BLaER1 (cell line): ENCODE measurements around the gene NCSTN.

Source experiments
- H3K27ac ChIP-seq: shearing (Covaris generic); formaldehyde crosslinking; 2 replicates; pipeline ENCODE4 v1.8.1; 2022
- H3K27me3 ChIP-seq: shearing (Covaris generic); formaldehyde crosslinking; 2 replicates; pipeline ENCODE4 v1.8.1; 2022
- H3K36me3 ChIP-seq: shearing (Covaris generic); formaldehyde crosslinking; 2 replicates; pipeline ENCODE4 v1.8.1; 2022
- H3K4me1 ChIP-seq: shearing (Covaris generic); formaldehyde crosslinking; 2 replicates; pipeline ENCODE4 v1.8.1; 2022
- H3K4me2 ChIP-seq: shearing (Covaris generic); formaldehyde crosslinking; 2 replicates; pipeline ENCODE4 v1.8.1; 2022
- H3K4me3 ChIP-seq: shearing (Covaris generic); formaldehyde crosslinking; 2 replicates; pipeline ENCODE4 v1.8.1; 2022
- H3K9ac ChIP-seq: shearing (Covaris generic); formaldehyde crosslinking; 2 replicates; pipeline ENCODE4 v1.8.1; 2022
- H3K9me3 ChIP-seq: shearing (Covaris generic); formaldehyde crosslinking; 2 replicates; pipeline ENCODE4 v1.8.1; 2022
- H4K20me1 ChIP-seq: shearing (Covaris generic); formaldehyde crosslinking; 2 replicates; pipeline ENCODE4 v1.8.1; 2022
- Cebpa-rat ChIP-seq: shearing (Covaris generic); IDR thresholded peaks from 2 replicates; pipeline ENCODE4 v1.8.1; 2022

Gene NCSTN

DNA sequence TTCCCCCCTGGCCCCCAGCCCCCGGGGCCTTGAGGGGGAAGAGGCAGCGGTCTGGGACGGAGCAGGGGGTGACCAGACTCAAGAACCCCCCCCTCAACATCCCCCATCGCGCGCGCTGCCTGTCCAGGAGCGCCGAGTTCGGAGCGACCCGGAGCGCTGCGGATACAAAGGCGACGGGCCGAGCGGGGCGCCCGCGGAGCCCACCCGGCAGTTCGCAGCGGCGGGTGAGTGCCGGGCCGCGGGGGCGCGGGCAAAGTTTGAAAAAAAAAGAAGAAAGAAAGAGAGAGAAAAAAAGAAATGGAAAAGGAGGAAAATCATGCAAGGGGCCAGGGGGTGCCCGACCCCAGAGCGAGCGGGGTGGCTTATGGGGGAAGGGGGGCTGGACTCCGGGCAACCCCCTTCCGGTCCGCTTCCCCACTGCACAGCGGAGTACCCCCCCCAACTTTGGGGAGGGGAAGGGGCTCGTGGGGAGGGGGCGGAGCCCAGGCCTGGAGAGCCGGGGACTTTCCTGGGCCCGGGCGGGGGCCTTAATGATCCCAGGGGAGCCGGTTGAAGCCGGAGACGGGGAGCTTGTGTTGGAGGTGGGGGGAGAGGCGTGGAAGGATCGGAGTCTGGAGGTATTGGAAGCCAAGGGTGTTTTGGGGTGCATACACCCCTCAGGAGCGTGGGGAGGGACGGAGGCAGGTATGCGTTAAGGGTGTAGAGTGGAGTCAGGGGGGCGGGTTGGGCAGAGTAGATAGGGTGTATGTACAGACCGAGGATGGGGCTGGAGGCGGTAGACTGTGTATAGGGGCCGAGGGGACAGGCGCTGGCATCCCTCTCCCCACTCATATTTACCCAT, 57.7 kb downstream of the NCSTN start:
- peaks cover 54% of the 10 kb centered on the region for H3K4me1 ChIP-seq
- peak overlapping the region; percentile 93 for H3K4me2 ChIP-seq
- peak overlapping the region; percentile 93 for H3K9ac ChIP-seq
- no peaks in the 10 kb centered on the region for H3K36me3 ChIP-seq
- H3K27ac ChIP-seq = peak overlapping the region; percentile 94
- TF ChIP-seq Cebpa-rat = no peak
- H3K9me3 ChIP-seq = no peaks in the 10 kb centered on the region
- H3K27me3 ChIP-seq = no peaks in the 10 kb centered on the region
- 0 out of 2 replicates have a peak, but pooled peaks cover 3% of the 10 kb centered on the region for H4K20me1 ChIP-seq
- peak overlapping the region; percentile 93 for H3K4me3 ChIP-seq

DNA sequence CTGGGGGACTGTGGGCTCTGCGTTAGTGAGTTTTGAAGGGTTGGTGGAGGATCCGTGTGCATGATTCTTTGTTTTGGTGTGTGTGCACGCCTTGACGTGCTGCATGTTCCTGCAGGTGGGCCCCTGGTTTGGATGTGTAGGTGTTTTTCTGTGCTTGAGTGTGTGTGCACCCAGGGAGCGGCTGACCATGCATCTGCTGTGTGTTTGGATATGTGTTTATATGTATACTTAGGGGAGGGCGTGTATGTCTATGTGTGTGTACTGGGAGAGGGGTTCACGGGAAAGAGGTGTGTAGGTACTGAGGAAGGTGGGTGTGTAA, 58.3 kb downstream of the NCSTN start:
- no peak for TF ChIP-seq Cebpa-rat
- peak overlapping the region; percentile 94 for H3K27ac ChIP-seq
- no peaks in the 10 kb centered on the region for H3K27me3 ChIP-seq
- H3K36me3 ChIP-seq = no peaks in the 10 kb centered on the region
- H3K9ac ChIP-seq = peak overlapping the region; percentile 93
- H4K20me1 ChIP-seq = 0 out of 2 replicates have a peak, but pooled peaks cover 8% of the 10 kb centered on the region
- no peaks in the 10 kb centered on the region for H3K9me3 ChIP-seq
- H3K4me3 ChIP-seq = peak overlapping the region; percentile 93
- peaks cover 54% of the 10 kb centered on the region for H3K4me1 ChIP-seq
- H3K4me2 ChIP-seq = peak overlapping the region; percentile 93

DNA sequence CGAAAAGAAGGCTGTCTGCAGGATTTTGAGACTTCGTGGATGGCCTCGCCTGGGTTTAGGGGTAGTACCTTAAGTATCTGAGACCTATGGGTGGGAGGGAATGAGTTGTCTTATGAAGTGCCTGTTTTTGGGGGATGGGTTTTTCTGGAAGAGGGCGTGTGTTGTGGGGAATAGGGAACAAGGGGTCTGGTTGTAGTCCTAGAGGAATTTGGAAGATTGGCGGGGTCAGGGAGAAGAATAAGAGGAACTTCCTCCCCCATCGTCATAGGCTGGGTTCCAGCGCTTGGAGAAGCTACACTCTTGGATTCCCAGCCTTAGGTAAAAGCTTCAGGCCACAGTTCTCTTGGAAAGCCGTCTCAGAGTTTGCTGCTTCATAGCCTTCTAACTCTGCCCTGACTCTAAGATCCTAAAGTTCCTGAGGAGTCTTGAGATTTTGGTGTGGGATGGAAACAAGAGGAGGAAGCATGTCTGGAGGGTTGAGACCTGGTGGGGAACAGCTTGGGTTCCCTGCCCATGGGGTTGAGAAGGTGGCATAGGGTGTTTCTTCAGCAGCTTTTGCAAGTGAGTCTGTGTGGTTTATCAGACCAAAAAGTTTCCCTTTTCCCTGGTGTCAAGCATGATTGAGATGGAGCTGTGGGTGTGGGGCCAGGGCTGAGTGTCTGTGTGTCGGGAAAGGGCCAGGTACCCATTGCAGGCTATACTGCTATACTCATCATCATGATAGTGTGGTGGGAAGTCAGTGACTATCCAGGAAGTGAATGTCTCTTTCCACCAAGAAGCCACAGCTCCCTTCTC, 59.0 kb downstream of the NCSTN start:
- no peak for TF ChIP-seq Cebpa-rat
- Histone ChIP-seq H4K20me1 (0 out of 2 replicates have a peak, but pooled peaks cover 8% of the 10 kb centered on the region), H3K4me1 (peaks cover 54% of the 10 kb centered on the region), H3K9ac (peak overlapping the region; percentile 93; the same call in 1 of the 2 replicates), H3K4me3 (peak overlapping the region; percentile 93), H3K27me3 (no peaks in the 10 kb centered on the region), H3K4me2 (peak overlapping the region; percentile 93), H3K36me3 (0 out of 2 replicates have a peak, but pooled peaks cover under 1% of the 10 kb centered on the region), H3K27ac (peak overlapping the region; percentile 47), H3K9me3 (no peaks in the 10 kb centered on the region)

DNA sequence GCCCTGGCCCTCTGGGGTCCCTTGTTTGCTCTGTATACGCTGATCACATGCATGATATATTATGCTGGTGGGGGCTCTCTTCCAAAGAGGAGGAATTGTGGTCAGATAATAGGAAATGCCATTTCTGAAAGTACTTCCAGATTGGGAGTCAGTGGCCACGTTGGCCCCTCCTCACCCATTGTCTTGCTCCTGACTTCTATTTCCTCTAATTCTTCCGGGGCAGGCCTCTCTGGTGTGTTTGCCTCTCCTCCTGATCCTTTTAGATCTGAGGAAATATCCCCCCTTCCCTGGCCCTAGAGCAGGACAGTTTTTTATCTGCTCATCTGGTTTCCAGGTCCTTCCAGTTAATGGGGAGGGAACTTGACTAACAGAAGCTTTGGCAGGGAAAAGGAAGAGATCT, 60.1 kb downstream of the NCSTN start:
- Histone ChIP-seq H3K4me2 (peak overlapping the region; percentile 93), H4K20me1 (peaks cover 16% of the 10 kb centered on the region), H3K9me3 (no peaks in the 10 kb centered on the region), H3K9ac (no peak overlapping the region; the same call in 1 of the 2 replicates), H3K27ac (peak overlapping the region; percentile 47; the same call in 1 of the 2 replicates), H3K4me1 (peaks cover 48% of the 10 kb centered on the region), H3K36me3 (peaks cover 8% of the 10 kb centered on the region; the same call in 1 of the 2 replicates), H3K4me3 (peak overlapping the region; percentile 27; the same call in 1 of the 2 replicates), H3K27me3 (no peaks in the 10 kb centered on the region)
- no peak for TF ChIP-seq Cebpa-rat

DNA sequence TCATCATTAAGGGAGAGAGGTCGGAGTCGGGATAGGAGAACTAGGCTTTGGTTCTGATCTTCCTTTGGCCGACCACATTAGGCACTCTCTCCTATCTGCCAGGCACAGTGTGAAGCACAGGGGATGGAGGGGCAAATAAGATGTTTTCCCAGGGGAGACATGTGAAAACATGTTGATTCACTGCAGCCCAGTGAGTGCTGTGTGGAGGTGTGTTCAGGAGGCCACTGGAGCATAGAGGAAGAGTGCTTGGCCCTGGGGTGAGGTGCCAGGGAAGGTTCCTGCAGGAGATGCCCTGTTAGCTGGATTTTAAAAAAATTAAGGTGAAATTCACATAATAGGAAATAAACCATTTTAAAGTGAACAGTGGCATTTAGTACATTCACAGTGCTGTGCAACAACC, 60.9 kb downstream of the NCSTN start:
- Histone ChIP-seq H3K36me3 (peaks cover 8% of the 10 kb centered on the region; the same call in 1 of the 2 replicates), H3K27ac (no peak overlapping the region), H3K4me1 (peaks cover 57% of the 10 kb centered on the region), H3K9ac (no peak overlapping the region), H3K9me3 (no peaks in the 10 kb centered on the region), H3K27me3 (no peaks in the 10 kb centered on the region), H4K20me1 (peaks cover 25% of the 10 kb centered on the region), H3K4me2 (peak overlapping the region; percentile 93), H3K4me3 (no peak overlapping the region)
- no peak for TF ChIP-seq Cebpa-rat

DNA sequence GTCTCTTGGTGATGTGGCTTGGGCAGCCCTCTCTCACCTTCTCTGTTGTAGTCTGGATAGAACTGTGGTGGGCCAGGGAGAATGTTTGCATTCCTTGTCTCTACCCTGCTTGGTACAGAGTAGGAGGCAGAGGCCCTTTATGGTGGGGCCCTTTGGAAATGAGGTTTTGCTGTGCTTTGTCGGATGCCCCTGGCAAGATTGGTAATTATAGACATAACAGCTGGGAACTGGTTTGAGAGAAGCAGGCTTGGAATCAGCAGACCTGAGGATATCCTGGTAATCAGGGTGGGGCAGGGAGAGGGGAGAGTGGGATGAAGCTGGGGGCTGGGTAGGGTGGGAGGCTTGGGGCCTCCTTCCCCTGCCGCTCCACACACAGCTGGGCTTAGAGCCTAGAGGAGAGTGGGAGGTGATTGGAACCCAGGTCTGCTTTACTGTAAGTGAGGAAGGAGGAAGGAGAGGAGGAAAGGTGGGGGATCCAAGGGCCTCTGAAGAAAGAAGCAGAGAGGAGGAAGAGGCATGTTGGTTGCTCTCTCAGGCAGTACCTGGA, 62.2 kb downstream of the NCSTN start:
- Histone ChIP-seq H3K27me3 (no peaks in the 10 kb centered on the region), H3K9ac (no peak overlapping the region), H4K20me1 (peaks cover 32% of the 10 kb centered on the region), H3K4me3 (no peak overlapping the region), H3K9me3 (no peaks in the 10 kb centered on the region), H3K27ac (no peak overlapping the region), H3K36me3 (peaks cover 11% of the 10 kb centered on the region; the same call in 1 of the 2 replicates), H3K4me1 (peaks cover 60% of the 10 kb centered on the region), H3K4me2 (no peak overlapping the region)
- no peak for TF ChIP-seq Cebpa-rat

DNA sequence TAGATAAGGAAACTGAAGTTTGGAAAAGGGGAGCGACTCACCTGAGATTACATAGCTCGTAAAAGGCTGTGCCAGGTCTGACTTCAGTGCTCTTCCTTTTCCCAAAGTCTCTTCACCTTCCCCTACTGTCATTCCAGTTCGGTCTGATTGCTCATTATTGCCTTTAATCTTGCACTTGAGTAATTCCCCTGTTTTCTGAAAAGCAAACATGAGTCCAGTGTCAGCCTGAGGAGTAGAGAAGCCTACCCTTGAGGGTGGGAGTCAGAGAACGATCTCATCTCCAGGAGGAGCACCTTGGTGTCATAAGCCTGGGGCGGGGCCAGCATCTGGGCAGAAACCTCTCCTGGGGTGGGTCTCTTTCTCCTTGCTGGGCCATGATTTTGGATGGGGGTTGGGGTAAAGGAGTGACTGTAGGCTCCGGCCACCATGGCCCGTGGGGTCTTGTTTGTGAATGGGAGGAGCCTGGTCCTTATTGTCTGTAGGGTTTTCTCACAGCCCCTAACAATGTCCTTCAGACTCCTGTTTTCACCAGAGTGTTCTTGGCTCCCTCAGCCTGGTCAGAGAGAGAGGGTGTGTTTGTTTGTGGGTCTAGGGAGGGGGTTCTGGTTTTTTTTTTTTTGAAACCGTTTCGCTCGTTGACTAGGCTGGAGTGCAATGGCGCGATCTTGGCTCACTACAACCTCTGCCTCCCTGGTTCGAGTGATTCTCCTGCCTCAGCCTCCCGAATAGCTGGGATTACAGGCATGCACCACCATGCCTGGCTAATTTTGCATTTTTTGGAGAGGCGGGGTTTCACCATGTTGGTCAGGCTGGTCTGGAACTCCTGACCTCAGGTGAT, 63.2 kb downstream of the NCSTN start:
- peaks cover 15% of the 10 kb centered on the region; the same call in 1 of the 2 replicates for H3K36me3 ChIP-seq
- H3K27me3 ChIP-seq = no peaks in the 10 kb centered on the region
- H3K4me1 ChIP-seq = peaks cover 63% of the 10 kb centered on the region
- H3K4me3 ChIP-seq = no peak overlapping the region
- no peak for TF ChIP-seq Cebpa-rat
- no peak overlapping the region for H3K9ac ChIP-seq
- no peak overlapping the region for H3K27ac ChIP-seq
- peaks cover 37% of the 10 kb centered on the region for H4K20me1 ChIP-seq
- no peak overlapping the region for H3K4me2 ChIP-seq
- no peaks in the 10 kb centered on the region for H3K9me3 ChIP-seq

DNA sequence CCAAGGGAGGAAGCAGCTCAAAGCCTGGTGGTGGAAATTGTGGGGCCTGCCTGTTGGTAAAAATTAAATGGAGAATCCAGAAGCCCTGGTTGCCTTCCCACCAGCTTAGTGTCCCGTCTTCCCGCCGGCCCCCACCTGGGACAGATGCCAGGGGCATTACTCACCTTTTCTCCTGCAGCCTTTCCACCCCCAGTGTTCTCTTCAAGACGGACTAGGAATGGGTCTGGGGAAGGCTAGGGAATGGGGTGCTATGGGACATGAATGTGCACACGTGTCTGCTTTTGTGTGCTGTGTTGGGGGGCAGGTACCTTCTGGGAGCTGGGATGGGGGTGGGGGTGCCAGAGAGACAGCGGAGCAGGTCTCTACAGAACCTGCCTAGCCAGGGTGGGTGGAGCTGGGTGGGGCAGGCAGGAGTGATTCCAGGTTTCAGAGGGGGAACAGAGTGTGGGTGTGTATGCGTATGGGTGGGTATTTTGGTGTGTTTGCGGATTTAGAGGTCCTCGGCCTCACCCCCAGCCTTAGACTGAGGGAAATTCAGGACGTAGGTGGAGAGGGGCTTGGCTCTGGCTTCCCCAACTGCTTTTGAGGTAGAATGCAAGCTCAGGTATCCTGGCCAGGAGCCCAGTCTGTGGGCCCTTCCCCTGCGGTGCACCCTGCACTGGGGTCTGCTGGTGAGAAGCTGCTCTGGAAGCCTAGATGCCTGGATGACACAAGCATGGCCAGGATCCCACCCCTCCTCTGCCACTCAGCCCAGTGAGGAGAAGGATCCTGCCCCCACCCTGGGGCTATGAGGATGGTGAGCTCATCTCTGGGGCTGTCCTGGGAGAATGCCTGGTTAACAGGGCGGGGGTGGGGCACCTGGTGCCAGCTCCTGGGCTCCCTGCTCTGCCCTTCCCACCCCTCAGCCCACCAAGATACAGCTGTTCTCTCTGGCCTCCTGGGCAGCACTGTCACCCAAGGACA, 64.9 kb downstream of the NCSTN start:
- no peaks in the 10 kb centered on the region for H3K27me3 ChIP-seq
- H3K4me2 ChIP-seq = no peak overlapping the region
- no peak for TF ChIP-seq Cebpa-rat
- peaks cover 21% of the 10 kb centered on the region for H3K36me3 ChIP-seq
- no peak overlapping the region for H3K9ac ChIP-seq
- H3K4me1 ChIP-seq = peaks cover 57% of the 10 kb centered on the region
- H3K4me3 ChIP-seq = no peak overlapping the region
- H3K27ac ChIP-seq = no peak overlapping the region
- no peaks in the 10 kb centered on the region for H3K9me3 ChIP-seq
- H4K20me1 ChIP-seq = peaks cover 40% of the 10 kb centered on the region
